Tibial nerve (tissue), 3 donors: ENCODE measurements around the gene G2E3.

Experiments used
- POLR2A ChIP-seq, 2 donors: fragments of 450-650 bp; IDR thresholded peaks; one replicate each; pipeline ENCODE4 v1.6.1; 2017; ENCODE audit warnings: antibody characterized with exemption in 2 of 2, mild to moderate bottlenecking in 2 of 2, moderate library complexity in 2 of 2
- TF ChIP-seq, protein P1 (sequence below), 5 experiments: fragments of 200-600 bp in 3 of 5; fragments of 450-650 bp in 2 of 5; sonication (generic) in 3 of 5; IDR thresholded peaks; one replicate each; pipeline ENCODE4 v1.5.1; 2016 to 2019; ENCODE audit warnings: antibody characterized with exemption in 5 of 5, mild to moderate bottlenecking in 3 of 5, moderate library complexity in 2 of 5

DNA sequence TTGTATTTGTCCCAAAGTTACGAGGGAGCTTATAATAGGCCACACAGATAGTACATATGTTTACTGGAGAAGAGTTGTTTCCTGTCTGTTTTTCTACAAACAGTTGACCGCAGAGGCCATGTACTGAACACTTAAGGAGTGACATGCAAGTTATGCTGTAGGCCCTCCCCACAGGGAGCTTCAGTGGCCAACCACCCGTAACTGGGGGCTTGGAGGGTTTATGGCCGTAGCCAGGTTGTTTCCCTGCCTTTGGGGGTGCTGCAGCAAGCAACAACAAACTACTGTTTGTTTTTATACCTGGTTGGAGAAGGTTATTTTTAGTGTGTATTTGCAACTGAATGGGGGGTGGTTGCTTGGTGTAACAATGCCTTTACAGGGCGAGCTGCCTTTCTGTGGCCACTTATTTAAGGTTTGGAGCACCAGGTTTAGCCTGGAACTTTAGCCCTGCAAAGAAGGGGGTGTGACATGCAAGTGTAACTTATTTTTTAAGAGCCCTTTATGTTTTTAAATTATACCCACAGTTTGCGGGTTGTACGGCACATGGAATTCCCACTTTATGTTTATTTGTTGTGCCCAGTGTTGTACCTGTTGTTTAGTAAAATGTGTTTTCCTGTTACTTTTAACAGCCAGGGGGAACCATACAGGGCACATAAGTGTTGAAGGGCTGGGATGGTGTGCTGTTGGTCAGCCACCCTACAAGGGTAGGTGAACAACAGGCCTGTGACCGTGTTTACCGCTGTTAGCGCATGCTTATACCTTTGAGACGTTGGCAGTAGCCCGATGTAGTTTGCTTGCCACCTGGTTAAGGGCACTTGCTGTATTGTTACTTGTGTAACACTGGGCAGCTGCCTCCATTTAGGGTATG, 29.9 kb upstream of the G2E3 start:
- TF ChIP-seq, protein P1, sequence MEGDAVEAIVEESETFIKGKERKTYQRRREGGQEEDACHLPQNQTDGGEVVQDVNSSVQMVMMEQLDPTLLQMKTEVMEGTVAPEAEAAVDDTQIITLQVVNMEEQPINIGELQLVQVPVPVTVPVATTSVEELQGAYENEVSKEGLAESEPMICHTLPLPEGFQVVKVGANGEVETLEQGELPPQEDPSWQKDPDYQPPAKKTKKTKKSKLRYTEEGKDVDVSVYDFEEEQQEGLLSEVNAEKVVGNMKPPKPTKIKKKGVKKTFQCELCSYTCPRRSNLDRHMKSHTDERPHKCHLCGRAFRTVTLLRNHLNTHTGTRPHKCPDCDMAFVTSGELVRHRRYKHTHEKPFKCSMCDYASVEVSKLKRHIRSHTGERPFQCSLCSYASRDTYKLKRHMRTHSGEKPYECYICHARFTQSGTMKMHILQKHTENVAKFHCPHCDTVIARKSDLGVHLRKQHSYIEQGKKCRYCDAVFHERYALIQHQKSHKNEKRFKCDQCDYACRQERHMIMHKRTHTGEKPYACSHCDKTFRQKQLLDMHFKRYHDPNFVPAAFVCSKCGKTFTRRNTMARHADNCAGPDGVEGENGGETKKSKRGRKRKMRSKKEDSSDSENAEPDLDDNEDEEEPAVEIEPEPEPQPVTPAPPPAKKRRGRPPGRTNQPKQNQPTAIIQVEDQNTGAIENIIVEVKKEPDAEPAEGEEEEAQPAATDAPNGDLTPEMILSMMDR (IDR thresholded peaks at IDR 0.05): no peak
- TF ChIP-seq POLR2A (IDR thresholded peaks at IDR 0.05): no peak
